KMS-11 (cell line): ENCODE measurements around the gene WNT9A.

Source experiments
- H2AFZ ChIP-seq: fragments of 200-600 bp; sonication (generic); 2 replicates; pipeline ENCODE4 v1.6.1; 2016; ENCODE audit warnings: antibody characterized with exemption, mixed run types, low read depth
- H3K27ac ChIP-seq: fragments of 200-600 bp; sonication (generic); 2 replicates; pipeline ENCODE4 v1.6.1; 2016; ENCODE audit warnings: mild to moderate bottlenecking, mixed run types
- H3K27me3 ChIP-seq: fragments of 200-600 bp; sonication (generic); 2 replicates; pipeline ENCODE4 v1.6.1; 2017; ENCODE audit warnings: mild to moderate bottlenecking, low read depth, mixed run types, moderate library complexity; ENCODE audit not compliant: insufficient read depth
- H3K36me3 ChIP-seq: fragments of 200-600 bp; sonication (generic); 2 replicates; pipeline ENCODE4 v1.6.1; 2017; ENCODE audit warnings: mild to moderate bottlenecking, mixed run types; ENCODE audit not compliant: insufficient read depth
- H3K4me1 ChIP-seq: fragments of 200-600 bp; sonication (generic); 2 replicates; pipeline ENCODE4 v1.6.1; 2016; ENCODE audit warnings: mild to moderate bottlenecking, low read depth, mixed run types; ENCODE audit not compliant: poor library complexity, severe bottlenecking
- H3K4me2 ChIP-seq: fragments of 200-600 bp; sonication (generic); 2 replicates; pipeline ENCODE4 v1.7.0; 2016; ENCODE audit warnings: mild to moderate bottlenecking, mixed run types
- H3K4me3 ChIP-seq: fragments of 200-600 bp; sonication (generic); IDR thresholded peaks from 2 replicates; pipeline ENCODE4 v1.6.1; 2017; ENCODE audit warnings: low read depth, low read length, mixed read lengths; ENCODE audit not compliant: insufficient read depth
- H3K79me2 ChIP-seq: fragments of 200-600 bp; sonication (generic); 2 replicates; pipeline ENCODE4 v1.6.1; 2016; ENCODE audit warnings: low read depth, mixed run types; ENCODE audit not compliant: insufficient read depth
- H3K9ac ChIP-seq: fragments of 200-600 bp; sonication (generic); 2 replicates; pipeline ENCODE4 v1.6.1; 2016; ENCODE audit warnings: mild to moderate bottlenecking, mixed run types
- H4K20me1 ChIP-seq: fragments of 200-600 bp; sonication (generic); 2 replicates; pipeline ENCODE4 v1.6.1; 2016; ENCODE audit warnings: mild to moderate bottlenecking, mixed run types; ENCODE audit not compliant: insufficient read depth
- TF ChIP-seq, protein P1 (sequence below): fragments of 200-600 bp; sonication (generic); conservative IDR thresholded peaks from 2 replicates; pipeline ENCODE4 v1.6.1; 2017; ENCODE audit warnings: low read depth, mild to moderate bottlenecking, antibody characterized with exemption, low read length, moderate library complexity, mixed read lengths

The WNT9A gene

DNA sequence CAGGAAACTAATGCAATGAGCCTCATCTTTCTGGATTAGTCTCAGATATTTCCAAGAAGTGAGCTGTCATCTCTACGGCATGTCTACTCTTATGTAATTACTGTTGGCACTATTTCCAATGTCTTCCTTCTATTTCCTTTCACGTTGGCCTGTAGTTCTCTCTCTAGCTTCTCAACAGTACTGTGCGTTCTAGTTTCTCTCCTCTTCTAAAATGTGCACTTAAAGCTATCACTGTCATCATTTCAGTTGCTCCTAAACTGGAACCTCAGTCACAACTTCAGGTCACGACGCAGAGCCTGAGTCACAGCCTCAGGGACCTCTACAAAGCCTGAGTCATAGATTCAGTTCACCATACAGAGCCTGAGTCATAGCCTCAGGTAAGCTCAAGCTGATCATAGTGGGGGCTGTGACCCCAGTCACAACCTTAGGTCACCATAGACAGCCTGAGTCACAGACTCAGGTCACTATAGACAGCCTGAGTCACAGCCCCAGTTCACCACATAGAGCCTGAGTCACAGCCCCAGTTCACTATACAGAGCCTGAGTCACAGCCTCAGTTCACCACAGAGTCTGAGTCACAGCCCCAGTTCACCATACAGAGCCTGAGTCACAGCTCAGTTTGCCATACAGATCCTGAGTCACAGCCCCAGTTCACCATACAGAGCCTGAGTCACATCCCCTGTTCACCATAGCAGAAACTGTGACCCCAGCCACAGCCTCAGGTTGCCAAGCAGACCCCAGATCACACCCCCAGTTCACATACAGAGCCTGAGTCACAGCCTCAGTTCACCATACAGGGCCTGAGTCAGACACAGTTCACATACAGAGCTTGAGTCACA lies 13.0 kb downstream of the WNT9A start:
- H3K79me2 ChIP-seq, result no peaks in the 10 kb centered on the region
- no peak overlapping the region for H2AFZ ChIP-seq
- H3K4me3 ChIP-seq, result no peak overlapping the region
- TF ChIP-seq, protein P1, sequence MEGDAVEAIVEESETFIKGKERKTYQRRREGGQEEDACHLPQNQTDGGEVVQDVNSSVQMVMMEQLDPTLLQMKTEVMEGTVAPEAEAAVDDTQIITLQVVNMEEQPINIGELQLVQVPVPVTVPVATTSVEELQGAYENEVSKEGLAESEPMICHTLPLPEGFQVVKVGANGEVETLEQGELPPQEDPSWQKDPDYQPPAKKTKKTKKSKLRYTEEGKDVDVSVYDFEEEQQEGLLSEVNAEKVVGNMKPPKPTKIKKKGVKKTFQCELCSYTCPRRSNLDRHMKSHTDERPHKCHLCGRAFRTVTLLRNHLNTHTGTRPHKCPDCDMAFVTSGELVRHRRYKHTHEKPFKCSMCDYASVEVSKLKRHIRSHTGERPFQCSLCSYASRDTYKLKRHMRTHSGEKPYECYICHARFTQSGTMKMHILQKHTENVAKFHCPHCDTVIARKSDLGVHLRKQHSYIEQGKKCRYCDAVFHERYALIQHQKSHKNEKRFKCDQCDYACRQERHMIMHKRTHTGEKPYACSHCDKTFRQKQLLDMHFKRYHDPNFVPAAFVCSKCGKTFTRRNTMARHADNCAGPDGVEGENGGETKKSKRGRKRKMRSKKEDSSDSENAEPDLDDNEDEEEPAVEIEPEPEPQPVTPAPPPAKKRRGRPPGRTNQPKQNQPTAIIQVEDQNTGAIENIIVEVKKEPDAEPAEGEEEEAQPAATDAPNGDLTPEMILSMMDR, result no peak
- no peaks in the 10 kb centered on the region for H3K27me3 ChIP-seq
- no peaks in the 10 kb centered on the region for H3K36me3 ChIP-seq
- H3K4me1 ChIP-seq, result no peaks in the 10 kb centered on the region
- H3K4me2 ChIP-seq, result no peak overlapping the region
- no peak overlapping the region for H3K27ac ChIP-seq
- no peak overlapping the region for H3K9ac ChIP-seq
- no peaks in the 10 kb centered on the region for H4K20me1 ChIP-seq

- H3K4me3 ChIP-seq, result no peak overlapping the region
- TF ChIP-seq, protein P1, result no peak
- H2AFZ ChIP-seq, result no peak overlapping the region
- H3K36me3 ChIP-seq, result no peaks in the 10 kb centered on the region
- H3K27ac ChIP-seq, result no peak overlapping the region
- H3K27me3 ChIP-seq, result no peaks in the 10 kb centered on the region; the same call in 1 of the 2 replicates
- no peaks in the 10 kb centered on the region for H3K4me1 ChIP-seq
- no peaks in the 10 kb centered on the region for H3K79me2 ChIP-seq
- no peak overlapping the region for H3K9ac ChIP-seq
- H4K20me1 ChIP-seq, result no peaks in the 10 kb centered on the region
- H3K4me2 ChIP-seq, result no peak overlapping the region
Observed at GRCh38 chr1:227929751-227930472, 17.8 kb downstream of the WNT9A start.

GRCh38 chr1:227928811-227929375 lies 18.8 kb downstream of the WNT9A start:
- no peaks in the 10 kb centered on the region for H3K4me1 ChIP-seq
- no peak overlapping the region for H3K9ac ChIP-seq
- H3K4me2 ChIP-seq, result no peak overlapping the region
- no peaks in the 10 kb centered on the region; the same call in 1 of the 2 replicates for H3K27me3 ChIP-seq
- no peak overlapping the region for H3K4me3 ChIP-seq
- H3K79me2 ChIP-seq, result no peaks in the 10 kb centered on the region
- TF ChIP-seq, protein P1, result no peak
- H4K20me1 ChIP-seq, result no peaks in the 10 kb centered on the region
- H2AFZ ChIP-seq, result no peak overlapping the region
- no peak overlapping the region for H3K27ac ChIP-seq
- no peaks in the 10 kb centered on the region for H3K36me3 ChIP-seq

DNA sequence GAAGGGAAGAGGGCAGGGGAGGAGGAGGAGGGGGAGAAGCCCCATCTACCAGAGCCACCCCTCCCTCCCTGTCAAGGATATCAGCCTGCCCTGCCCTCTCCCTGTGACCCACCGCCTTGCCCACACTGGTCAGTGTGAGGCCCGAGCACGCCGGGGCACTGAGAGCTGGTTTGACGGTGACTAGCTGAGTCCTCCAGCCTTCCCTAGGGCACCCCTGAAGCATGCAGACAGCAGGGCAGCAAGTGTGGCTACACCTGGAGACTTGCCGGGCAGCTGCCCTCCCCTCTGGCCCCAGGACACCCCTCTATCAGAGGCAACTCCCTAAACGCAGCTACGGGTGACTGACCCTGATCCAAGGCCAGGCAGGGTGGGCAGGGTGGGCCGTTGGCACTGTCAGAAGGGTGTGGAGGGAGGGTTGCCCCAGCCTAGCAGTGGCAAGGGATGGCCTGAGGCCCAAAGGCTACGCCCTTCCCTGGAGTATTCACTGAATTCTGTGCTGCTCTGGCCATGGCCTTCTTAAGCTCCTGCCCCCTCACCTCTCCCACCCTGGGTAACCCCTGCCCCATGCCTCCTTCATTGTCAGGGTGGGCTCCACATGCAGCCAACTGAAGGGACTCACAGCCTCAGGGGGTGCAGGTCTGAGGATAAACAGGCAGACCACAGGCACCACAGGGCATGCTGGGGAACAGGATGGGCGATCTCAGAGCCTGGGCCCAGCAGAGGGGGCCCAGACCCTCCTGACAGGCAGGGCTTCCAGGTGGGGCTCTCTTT lies 19.6 kb downstream of the WNT9A start:
- H3K27me3 ChIP-seq, result no peaks in the 10 kb centered on the region; the same call in 1 of the 2 replicates
- H3K36me3 ChIP-seq, result no peaks in the 10 kb centered on the region
- H3K79me2 ChIP-seq, result no peaks in the 10 kb centered on the region
- H2AFZ ChIP-seq, result no peak overlapping the region
- no peaks in the 10 kb centered on the region for H3K4me1 ChIP-seq
- H3K9ac ChIP-seq, result no peak overlapping the region
- TF ChIP-seq, protein P1, result no peak
- H3K4me2 ChIP-seq, result no peak overlapping the region
- no peak overlapping the region for H3K4me3 ChIP-seq
- H4K20me1 ChIP-seq, result no peaks in the 10 kb centered on the region
- no peak overlapping the region for H3K27ac ChIP-seq
